DMS114 treated with DMSO at 0.1 percent for 48 hours (cell line): Measurements from ENCODE around the gene ZBTB24.
A peak's percentile ranks its signal among the peaks of the same experiment; 100 is the strongest.
"Not testable (repeated sequence)": the region's sequence is repeated elsewhere in the genome, so short reads cannot be mapped to it uniquely, and the experiment has no call there.

Experiments
- DNase-seq: peaks from one replicate; lab custom pipeline; 2025; ENCODE audit not compliant: unreplicated experiment; lab: John Stamatoyannopoulos, UW

Gene ZBTB24

DNA sequence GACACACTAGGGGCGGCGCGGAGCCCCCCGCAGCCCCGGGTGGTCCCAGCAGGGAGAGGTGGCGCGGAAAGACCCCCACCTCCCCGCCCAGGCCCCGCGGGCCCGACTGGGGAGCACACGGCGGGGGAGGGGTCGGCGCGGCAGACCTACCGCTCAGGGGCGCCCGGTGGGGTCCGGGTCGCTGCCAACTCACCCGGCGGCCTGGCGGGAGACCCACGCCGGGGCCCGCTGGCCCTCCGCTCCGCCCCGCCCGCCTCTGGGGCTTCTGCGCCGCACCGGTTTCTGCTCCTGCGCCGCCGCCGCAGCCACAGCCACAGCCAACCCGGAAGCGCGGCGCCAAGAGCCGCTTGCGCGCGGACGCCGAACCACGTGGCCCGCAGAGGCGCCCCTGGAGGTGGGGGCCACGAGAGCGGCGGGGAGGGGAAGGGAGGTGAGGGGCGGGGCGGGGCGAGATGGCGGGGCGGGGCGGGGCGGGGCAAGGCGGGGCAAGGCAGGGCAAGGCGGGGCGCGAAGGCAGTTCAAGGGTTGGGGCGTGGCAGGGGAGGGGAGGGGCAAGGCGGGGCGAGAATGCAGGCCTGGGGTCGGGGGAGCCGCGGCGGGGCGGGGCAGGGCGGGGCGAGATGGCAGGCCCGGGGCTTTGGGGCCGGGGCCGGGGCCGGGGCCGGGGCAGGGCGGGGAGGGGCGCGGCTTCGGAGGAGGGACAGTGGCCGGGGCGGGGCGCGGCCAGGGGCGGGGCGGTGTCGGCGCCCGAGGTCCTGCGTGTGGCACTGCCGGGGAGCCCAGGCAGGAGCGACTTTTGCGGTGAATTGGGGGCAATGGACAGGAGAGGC is at the start of gene ZBTB24:
TSS of gene ZBTB24 (minus strand) at position 315 of the 830 bp plus-strand sequence. CDS start 1,193 bp downstream, outside the sequence.
- peak; percentile 66 for DNase-seq

DNA sequence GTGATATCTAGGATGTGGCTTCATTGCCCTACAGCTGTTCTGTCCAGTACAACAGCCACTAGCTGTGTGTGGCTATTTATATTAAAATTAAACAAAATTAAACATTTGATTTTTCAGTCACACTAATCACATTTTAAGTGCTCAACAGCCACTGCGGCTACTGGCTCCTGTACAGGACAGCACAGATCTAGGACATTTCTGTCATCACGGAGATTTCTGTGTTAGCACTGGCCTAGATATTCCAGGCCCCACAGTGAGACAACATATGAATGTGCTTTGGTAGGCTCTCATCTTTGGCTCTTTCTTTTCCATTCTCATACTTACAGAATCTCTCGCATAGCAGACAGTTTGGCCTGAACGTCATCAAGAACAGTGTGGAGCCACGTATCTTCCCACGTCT is 48.4 kb upstream of the ZBTB24 start:
- DNase-seq = no peak

DNA sequence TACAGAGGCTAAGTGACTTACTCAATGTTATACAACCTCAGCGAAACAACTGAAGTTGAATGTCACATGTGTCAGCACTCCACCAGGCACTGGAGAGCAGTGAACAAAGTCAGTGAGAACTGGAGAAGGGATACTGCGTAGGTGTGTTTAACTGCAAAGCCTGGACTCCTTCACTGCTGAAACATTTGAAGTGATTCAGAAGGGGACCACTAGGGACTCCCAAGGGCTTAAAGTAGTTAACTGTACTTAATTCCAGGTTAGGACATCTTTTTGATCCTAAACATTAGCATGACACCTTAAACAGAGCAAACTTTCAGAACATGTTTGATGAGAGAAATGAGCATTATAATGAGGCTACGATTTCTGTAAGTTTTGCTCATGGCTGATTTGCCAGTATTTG is 45.0 kb upstream of the ZBTB24 start:
- DNase-seq = peak; percentile 25

DNA sequence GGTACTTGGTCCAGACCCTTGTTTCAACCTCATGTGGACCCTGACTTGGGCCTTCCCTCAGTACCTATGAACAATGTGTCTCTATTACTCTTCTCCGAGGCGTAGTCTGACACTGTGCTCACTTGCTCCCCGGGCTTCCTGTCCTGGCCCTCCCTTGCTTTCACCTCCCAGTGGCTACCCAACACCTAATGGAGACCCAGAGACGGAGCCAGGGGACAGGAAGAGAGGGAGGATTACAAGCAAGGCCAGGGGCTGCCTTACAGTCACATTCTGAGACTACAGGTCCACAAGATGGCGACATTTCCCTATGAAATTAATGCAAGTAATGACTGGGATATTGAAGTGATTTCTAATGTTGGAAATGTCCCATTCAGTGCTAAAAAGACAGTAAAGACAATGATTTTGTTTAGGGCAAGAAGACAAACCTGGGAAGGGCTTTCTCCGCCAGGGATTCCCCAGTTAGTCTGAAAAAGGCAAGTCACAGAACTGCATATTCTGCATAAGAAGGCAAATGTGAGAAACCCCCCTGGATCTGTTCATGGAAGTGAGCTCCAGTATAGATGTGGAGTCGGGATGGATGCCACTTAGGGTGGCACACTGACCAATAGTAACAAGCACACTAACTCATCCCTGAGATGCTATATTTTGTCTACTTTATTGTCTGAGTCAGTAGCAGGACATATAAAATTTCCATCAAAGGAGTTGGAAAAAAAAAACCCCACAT is 44.0 kb upstream of the ZBTB24 start:
- DNase-seq = peak; percentile 74

DNA sequence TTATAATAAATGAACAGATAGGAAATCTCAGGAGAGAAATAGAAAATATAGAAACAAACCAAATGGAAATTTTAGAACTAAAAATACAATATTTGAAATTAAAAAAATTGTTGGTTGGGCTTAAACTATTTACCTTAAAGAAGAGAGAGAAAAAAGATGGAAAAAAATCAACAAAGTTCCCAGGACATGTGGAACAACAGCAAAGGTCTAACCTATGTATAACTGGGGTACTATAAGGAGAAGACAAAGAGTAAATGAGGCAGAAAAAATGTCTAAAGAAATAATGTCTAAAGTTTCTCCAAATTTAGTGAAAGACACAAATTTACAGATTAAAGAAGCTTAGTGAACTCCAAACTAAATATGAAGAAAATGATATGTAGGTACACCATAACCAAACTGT is 41.1 kb upstream of the ZBTB24 start:
- no peak for DNase-seq

DNA sequence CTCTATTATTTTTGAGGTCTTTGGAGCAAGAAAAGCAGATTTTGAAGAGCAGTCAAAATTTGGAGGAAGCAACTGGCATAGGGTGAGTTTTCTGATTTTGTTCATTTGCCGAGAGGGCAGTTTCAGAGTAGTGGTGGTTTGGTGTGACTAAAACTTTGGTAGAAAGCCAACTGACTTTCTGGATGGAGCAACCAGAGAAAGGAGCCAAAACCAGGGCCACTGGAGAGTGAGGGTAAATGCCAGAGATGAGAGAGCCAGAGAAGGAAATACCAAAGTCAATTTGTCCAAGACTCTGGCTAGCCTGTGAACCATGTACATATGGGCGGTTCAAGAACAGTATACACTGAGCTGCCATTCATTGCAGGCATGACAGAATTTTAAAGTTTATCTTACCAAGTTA is 40.5 kb upstream of the ZBTB24 start:
- no peak for DNase-seq

DNA sequence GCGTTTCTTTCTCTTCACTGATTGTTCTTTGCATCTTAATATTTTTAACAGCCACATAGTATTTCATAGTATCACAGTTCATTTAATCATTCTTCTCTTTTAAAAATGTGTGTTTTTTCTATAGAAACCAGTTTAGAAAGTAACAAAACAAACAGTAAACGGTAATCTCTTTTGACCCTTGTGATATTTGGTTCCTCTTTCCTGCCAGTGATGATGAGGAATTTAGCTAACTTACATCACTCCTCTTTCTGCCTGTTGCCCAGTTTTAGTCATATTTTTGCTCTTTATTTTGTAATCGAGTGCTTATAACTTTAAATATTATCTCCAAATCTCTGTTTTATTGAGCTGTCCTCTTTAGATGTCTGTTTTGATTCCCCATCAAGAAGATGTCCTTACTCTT is 38.1 kb upstream of the ZBTB24 start:
- no peak for DNase-seq

DNA sequence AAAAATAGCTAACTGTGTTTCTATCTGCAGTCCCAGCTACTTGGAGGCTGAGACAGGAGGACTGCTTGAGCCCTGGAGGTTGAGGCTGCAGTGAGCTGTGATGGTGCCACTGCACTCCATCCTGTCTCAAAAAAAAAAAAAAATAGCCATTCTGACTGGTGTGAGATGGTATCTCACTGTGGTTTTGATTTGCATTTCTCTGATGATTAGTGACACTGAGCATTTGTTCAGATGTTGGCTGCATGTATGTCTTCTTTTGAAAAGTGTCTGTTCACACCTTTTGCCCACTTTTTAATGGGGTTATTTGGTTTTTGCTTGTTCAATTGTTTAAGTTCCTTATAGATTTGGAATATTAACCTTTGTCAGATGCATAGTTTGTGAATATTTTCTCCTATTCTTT is 36.6 kb upstream of the ZBTB24 start:
- not testable (repeated sequence) for DNase-seq

DNA sequence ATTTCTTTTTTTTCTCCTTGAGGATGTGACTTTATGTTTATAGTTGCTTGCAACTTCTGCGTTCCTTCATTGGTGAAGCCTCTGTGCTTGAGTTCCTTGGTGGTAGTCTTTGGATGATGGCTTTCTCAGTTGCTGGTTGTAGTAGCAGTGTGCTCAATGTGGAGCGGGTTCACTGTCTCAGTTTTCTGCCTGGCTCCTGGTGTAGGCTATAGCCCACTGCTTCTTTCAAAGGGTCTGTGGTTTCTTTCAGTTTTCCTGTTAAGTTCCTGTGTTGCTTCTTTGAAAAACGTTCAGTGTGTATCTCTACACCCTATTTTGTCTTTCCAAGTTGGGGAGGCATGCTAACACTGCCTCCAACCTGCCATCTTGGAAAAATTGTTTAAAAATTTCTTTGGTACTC is 33.9 kb upstream of the ZBTB24 start:
- no peak for DNase-seq

DNA sequence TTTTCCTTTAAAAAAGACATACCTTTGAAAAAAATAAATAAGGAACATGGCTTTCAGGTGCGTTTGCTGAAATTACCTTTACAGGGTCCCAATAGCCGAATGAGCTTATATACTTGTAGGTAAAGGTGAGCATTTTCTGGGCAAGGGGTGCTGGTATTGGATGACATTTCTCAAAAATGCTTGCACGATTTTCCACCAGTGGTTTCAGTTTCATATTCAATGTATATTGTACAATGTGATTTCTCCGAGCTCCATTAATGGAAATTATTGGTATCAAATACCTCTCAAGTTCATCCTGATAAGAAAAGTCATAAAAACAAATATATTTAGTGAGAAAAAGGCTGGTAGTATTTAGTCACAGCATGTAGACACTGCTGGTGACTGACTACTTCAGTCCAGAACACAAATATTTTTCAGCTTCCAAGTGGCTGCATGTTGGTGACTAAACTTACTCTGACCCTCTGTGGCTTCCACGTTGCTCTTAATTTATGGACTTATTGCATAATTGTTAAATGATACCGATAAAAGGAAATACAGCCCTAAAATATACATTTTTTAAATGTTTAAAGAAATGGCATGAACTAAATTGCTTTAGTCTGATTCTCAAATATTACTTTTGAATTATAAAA is 32.9 kb upstream of the ZBTB24 start:
- DNase-seq = no peak

DNA sequence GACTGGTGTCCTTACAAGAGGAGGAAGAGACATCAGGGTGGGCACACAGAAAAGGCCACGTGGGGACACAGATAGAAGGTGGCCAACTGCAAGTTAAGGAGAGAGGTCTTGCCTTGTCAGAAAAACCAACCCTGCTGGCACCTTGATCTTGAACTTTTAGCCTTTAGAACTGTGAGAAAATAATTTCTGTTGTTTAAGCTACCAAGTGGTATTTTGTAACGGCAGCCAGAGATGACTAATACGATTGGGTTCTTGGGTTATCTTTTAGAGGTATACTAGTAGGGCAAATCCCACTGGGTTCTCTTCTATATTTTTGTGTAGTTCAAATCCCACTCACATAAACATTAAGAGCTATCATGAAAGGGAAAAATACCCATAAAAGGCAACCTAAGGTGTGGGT is 31.9 kb upstream of the ZBTB24 start:
- no peak for DNase-seq

DNA sequence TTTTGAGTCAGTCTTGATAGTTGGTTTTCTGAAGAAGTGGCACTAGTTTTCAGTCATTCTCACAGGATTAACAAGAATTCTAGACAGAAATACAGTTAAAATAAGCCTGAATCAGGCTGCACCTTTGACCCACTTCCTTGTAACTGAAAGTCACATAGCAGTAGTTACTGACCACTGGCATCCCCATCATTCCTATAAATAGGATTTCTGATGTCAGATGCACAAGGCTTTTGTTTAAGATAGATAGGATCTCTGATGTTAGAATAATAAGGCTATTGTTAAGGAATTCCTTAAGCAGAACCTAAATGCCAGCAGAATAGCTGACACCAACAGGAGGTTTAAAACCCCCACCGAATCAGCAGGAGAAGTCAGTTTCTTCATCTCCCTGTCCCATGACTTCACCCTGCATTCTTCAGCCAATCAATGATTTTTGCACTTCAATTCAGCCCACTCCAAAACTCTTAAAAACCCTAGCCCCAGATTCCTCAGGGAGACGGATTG is 30.6 kb upstream of the ZBTB24 start:
- no peak for DNase-seq

DNA sequence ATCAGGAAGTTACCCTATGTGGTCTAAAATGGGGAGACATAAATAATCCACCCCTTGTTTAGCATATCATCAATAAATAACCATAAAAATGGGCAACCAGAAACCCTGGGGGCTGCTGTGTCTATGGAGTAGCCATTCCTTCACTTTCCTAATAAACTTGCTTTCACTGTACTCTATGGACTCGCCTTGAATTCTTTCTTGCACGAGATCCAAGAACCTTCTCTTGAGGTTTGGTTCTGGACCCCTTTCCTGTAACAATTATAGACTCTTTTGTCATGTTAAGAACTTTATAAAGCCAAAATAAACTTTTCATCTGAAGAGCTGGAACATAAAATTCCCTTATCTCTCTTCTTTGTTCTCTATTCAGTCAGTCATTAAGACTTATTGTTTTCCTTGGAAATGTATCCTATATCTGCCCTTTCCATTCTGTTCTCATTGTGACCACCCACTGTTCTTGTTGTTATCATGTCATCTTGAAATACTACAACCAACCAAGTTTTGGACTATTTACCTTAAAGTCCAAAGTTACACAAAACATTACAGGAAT is 29.3 kb upstream of the ZBTB24 start:
- DNase-seq = no peak

DNA sequence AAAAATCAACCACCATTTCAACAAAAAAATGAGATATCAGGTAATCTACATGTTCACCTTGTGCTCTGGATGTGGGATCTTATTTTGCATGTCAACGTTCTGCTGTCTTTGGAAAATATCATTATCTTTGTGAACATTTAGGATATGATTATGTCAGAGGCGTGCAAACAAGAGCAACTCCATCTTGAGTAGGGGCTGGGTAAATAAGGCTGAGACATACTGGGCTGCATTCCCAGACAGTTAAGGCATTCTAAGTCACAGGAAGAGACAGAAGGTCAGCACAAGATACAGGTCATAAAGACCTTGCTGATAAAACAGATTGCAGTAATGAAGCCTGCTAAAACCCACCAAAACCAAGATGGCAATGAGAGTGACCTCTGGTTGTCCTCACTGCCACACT is 28.8 kb upstream of the ZBTB24 start:
- no peak for DNase-seq

DNA sequence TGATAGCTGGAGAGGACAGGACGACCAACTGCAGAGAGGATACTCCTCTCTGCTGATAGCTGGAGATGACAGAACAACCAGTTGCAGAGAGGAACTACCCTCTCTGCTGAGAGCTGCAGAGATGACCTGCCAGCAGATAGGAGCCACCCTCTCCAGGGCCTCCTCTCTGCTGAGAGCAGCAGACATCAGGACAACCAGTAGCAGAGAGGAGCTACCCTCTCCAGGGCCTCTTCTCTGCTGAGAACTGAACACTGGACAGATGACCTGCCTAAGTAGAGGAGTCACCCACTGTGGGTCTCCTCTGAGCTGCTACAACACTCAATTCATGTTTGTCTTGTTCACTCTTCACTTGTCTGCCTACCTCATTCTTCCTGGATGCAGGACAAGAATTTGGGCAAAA is 27.3 kb upstream of the ZBTB24 start:
- DNase-seq = no peak

DNA sequence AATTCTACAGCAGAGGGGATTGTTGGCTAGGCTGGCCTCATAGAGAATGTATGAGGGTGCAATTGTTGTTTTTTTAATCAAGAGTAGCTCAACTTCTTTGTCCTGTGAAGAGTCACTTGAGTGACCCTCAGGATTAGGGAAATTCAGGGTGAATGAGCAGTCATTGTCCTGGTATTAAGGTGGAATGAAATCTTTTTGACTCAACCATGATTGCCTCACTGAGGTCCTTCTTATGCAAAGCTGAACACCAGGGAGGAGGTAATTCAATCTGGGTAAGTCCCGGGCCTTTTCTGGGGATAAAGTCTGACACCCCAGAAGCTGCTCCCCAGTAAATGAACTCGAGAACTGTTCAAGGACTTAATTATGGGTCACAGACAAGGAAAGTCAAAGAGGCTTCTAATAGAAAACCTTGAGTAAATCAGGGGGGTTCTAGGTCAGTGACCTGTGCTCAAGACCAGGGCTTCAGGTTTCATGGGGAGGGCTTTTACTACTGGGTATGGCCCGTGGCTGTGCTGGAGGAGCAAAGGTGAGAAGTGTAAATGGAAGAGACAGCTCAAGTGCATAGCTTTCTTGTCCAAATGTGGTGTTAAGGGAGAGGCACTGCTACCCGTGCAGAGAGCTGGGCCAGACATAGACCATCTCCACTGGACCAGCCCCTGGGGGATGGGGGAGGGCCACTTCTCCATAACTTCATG is 25.3 kb upstream of the ZBTB24 start:
- no peak for DNase-seq

DNA sequence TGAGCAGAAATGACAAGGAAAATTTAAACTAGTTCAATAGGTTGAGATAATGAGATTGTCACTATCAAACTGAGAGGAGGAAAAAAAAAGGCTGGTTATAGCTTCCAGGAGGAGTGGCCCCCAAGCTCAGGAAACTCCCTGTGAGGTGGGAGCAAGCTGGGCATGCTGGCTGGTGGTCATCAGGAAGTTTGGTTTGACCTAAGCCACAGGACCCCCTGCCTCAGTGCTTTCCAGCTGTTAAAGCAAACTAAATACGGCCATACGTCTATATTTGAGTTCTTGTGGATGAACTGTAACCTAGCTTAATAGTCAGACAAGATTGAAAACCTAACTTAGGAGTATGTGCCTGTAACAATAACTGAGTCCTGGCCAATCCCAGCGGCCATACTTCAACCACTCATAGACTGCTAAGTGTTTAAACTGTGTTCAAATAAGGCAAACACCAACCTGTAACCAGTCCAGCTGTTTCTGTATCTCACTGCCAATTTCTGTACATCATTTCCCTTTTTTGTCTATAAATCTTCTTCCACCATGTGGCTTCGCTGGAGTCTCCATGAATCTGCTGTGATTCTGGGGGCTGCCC is 24.6 kb upstream of the ZBTB24 start:
- no peak for DNase-seq

DNA sequence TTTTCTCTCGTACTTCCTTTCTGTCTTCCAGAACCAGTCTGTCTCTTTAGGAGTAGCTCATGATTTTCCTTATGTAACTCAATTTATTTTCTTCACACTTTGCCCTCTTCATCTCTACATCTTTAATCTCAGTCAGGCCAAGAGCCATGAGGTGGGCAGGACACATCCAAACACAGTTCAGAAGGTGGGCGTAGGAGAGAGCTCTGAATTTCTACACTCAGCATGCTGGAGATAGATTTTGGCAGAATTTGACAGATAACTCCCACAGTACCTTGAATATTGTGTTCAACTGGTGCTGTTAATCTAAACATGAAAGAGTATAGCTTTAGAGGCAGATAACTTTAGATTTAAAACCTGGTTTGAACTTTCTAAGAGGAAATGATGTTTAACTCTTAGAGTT is 23.8 kb upstream of the ZBTB24 start:
- no peak for DNase-seq

DNA sequence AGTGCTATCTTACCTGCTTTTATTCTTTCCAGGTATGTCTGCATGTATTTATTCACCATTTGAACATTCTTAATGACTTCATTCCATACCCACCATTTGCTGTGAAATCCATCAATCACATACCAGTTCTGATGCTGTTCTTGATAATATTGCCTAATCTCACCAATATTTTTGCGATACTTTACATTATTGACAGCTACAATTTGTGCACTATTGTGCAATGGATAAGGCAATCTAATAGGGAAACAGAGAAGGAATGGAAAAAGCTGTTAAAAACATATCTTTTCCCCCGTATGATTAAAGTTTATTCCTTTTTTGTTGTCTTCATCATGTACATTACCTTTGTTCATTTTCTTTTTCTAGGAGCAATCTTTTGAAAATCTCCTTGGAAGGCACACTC is 23.3 kb upstream of the ZBTB24 start:
- no peak for DNase-seq

DNA sequence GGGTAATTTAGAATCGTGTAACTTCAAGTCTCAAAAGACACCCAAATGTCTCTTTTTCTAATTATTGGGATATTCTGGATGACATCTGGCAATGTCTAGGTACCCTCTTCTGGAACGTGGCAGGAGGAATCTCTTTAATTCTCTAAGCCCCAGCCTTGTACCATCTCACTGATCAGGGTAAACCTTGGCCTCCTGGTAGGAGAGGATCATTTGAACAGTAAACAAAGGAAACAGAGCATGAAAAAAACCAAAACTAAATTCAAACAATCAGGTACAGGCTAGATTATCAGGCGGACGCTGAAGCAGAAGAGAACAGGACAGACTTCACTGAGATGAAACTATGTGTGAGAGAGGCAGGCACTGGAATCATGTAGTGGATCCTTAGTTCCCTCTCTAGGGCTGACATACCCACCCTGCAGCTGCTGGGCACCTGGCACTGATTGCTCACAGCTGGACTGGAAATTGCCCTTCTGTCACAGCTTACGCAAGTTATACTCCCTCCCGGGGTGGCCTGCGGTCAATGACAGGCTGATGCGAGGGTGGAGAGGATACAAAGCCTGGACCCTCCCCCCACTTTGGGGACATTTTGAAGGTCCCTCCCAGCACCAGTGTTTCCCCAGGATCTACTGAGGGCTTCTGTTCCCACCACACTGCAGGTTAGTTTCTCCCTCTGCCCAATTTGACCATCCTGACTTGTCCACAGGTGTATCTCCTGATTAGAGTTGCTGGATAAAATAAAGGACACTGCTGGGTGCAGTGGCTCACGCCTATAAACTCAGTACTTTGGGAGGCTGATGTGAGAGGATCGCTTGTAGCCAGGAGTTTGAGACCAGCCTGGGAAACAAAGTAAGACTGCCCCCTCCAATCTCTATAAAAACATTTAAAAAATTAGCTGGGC is 20.6 kb upstream of the ZBTB24 start:
- DNase-seq = no peak
